Stimulated activated CD8-positive, alpha-beta memory T cell treated with anti-CD3 and anti-CD28 coated beads, Interleukin-12 subunit alpha, Interleukin-12 subunit beta, amount 100 ng/mL, for 1 hour (primary cell): ENCODE results near the gene PEAK1.
"Not testable (repeated sequence)": the region's sequence is repeated elsewhere in the genome, so short reads cannot be mapped to it uniquely, and the experiment has no call there.

Experiments used
- DNase-seq: peaks from one replicate; pipeline ENCODE4 v3.0.0-alpha.2; 2020; ENCODE audit warnings: low read depth

PEAK1 gene

DNA sequence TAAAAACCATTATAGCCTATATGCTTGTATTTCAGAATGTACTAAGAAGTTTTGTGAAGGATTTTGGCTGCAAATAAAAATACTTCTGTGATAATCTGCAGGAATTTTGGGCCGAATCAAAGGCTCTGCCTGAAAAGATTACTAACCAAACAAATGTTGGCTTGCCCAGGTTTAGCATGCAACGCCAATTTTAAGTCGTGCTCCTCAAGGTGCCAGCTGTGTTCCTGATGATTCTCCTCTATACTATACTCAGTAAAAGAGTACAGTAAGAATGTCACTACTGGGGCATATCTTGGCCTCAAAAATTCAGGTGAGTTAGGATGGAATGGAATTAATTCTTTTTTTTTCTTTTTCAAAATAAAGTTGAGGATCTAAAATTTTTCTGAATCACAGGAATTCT, 198.2 kb downstream of the PEAK1 start:
- no peak for DNase-seq

DNA sequence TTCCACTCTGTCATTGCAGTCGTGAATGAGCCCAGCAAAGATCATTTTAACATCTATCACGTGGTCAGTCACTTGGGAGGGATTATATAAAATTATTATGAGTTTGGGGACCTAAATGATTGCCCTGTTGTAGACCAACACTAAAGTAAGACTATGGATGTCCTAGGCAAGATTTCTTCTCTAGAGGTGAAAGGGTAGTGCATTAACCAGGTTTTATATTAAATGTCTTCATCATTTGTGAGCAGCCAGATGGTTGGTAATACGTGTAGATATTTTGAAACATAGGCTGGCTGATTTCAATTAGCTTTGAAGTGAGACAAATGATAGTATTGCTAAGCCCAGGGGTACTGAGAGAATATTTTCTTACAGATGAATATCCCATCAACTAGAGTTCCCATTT, 198.7 kb downstream of the PEAK1 start:
- DNase-seq: no peak

DNA sequence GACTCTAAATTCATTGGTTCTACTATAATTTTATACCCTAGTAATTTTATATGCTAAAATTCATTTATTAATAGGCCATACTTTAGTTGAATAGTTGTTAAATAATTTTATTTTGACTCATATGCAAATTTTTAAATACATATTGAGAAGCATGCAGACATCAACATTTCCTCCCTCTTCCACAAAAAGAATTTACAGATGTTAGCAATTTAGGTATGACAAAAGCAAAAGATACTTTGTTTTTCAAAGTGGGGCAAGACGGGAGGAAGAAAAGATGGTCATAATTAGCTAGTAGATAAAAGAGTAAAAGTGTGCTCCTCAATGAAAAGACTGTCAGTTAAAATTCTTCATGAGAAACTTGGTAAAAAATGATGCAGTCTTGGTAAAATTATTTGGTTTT, 200.1 kb downstream of the PEAK1 start:
- no peak for DNase-seq

DNA sequence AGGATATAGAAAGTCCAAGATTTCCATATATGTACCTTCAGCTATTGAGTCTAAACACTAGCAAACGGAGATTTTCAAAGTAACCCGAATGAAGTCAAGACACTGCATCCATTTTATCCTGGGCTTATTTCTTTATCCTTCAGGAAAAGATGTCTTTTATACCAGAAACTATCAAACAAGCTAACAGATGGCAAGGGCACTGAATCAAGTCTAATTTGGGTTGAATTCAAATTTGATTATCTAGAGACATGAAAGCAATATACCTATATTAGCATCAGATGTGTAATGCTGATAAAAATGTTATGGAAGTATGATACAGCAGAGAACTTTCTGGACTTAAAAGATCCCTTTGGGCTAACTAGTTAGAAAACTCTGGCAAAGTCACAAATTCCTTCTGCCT, 210.7 kb downstream of the PEAK1 start:
- DNase-seq: no peak

DNA sequence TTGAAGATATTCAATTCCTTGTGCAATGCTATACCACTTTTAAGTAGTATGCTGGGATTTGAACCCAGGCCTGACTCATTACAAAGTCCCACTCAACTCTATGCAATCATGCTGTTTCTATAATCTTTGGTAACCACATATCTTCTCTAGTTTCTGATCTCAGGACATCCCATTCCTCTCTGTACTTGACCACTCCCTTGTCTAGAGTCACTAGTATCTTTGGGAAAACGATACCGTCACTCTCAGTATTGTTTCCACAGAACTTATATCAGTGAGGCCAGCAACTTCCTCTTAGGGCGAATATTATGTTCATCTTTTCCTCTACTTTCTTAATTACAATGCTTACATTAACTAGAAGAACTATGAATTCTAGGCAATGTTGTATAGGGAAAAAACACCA, 211.7 kb downstream of the PEAK1 start:
- DNase-seq: no peak

DNA sequence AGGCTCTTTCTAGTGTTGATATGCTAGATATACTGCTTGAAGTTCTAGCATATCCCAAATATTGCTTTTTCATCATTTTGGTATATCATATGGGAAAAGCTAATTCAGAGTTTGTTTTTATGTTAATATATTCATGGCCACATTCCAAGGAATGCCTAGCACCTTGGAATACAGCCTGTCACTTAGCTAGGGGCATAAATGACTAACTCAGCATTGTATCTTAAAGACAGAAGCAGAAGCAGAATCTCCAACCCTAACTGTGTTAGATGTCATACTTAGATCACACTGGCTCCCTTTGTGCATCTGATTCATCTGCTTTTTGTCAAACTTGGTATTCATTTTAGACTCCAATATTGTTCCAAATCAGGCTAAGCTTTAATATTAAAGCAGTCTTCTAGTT, 218.2 kb downstream of the PEAK1 start:
- no peak for DNase-seq

DNA sequence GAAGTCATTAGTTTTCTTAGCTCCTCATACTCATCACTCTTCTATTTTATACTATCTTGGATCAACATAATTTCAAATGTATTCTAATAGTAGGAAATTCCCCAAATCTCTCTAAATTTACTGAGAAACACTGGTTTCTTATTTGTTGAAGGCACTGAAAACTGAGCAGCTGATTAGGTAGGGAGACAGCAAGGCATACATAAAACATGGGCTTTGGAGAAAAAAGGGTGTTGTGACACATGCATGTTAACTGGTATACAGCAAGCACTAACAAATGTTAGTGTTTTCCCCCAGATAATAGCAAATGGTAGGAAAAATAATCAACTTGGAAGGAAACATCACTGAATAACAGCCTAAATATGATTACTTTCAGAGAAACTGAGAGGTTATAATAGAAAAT, 223.5 kb downstream of the PEAK1 start:
- DNase-seq: no peak

DNA sequence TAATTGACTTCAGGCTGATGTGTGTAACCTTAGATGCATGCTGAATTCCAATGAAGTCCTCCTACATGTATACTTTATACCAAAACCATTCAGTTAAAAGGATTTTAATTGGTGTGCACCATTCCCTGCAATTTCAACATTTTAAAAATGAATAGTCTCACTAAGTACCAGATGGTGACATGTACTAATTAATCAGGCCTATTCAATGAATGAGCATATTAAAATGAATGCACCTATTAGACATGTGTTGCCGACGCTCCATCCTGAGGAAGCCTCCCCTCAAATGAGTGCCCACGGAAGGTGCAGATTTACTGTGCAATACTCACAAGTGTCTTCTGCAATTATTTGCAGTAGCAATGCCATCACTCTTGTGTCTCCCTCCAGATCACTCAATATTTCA, 224.3 kb downstream of the PEAK1 start:
- no peak for DNase-seq

DNA sequence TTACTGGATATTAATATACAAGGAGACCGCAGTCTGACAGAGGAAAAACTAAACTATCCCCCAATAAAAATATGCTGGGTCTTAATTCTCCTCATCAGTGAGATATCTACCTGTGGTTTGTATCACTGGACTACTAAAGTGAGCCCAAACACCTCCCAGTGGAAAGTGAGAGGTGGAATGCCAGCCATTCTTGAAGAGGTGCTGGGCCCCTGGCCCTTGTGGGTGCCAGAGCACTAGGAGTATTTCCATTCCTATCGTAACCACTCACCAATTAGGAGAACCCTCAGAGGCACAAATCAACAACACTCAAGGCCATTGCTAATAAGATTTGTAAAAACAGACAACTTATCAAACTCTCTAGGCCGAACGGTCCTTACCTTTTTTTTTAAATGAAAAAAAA, 227.5 kb downstream of the PEAK1 start:
- no peak for DNase-seq

DNA sequence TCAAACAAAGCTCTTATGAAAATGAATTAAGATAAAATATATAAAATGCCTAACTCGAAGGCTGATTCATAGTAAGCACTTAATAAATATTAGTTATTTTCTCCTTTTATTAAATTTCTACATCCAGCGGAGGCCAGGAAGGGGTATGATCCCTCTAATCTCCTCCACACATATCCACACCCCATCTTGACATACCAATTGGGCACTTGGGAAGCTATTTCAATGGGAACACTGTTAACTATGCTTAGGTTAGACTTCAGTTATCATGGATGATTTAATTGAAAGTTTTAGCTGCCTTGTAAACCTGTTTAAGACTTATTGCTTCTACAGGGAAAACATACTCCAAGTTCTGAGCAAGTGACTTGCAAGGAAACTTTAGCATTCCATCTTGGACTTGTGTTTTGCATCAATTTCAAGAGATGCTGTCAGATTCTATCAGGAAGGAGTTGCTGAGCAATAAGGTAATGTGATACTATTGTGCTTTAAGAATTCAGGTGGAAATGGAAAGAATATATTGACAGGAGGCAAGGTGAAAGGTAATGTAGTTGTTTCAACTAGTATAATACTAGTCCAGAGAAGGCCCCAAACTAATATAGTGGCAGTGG, 228.6 kb downstream of the PEAK1 start:
- no peak for DNase-seq

DNA sequence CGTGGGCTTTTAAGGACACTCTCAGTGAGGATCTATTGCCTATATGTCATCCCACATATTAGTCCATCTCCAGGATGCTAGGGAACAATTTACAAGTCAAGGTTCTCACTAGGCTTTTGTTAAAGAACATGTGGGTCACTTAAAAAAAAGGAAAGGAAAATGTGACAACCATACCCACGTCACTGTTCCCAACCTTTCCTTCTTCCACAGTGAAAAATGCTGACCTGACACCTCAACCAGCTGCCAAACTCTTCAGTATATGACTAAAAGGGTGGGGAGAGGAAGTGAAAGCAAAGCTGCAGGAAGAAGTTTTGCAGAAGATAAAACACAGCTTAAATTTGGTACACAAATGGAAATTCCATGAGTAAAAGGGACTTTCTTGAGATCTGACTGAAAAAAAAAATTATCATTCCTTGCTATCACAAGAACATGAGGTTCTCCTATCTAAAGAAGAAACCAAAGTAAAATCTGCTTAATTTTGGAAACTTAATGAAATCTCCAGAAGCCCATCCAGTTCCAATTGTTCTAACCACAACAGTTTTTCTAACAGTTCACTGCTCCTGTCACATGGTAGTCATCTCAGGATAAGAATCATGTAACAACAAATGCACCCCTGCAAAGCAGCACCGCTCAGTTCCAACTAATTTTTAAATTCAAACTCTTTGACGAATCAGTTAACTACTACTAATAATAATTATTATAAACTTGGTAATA, 232.0 kb downstream of the PEAK1 start:
- DNase-seq: no peak

DNA sequence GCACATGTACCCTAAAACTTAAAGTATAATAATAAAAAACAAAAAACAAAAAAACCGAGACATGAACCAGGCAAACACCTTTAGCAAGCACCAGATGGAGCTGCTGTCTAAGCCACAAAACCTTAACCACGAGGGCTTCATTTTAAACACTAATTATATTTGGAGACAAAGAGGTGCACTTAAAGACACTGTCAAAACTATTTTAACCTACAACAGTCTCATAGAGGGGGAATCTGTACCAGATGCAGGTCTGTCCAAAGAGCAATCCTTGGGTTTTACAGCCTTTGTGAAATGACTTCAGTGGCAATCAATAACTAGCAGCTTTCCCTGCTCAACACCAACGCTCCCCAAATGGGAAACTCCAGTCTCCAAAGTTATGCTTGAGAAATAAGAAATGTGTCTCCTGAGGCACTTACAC, 233.3 kb downstream of the PEAK1 start:
- DNase-seq: no peak

DNA sequence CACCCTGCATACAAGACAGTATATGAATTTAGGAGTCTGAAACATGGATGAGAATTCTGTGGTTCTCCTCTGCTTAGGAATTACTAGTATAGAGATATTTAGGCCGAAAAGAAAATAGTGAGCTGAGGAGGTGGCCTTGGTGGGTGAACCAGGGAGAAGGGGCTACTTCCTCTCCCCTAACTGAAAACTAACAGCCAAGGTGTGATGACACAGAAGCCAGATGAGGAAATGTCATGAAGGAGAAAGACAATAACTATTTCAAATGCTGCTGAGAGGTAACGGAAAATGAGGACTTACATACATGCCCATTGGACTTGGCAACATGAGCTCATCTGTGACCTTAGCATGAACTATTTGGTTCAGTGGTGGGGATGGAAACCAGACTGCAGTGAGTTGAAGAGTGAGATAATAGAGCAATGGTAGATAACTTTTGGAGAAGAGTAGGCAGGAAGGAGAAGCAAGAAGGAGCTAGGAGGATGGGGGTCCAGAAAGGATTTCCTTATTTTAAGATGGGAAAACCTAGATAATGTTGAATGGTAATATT, 234.6 kb downstream of the PEAK1 start:
- DNase-seq: no peak

DNA sequence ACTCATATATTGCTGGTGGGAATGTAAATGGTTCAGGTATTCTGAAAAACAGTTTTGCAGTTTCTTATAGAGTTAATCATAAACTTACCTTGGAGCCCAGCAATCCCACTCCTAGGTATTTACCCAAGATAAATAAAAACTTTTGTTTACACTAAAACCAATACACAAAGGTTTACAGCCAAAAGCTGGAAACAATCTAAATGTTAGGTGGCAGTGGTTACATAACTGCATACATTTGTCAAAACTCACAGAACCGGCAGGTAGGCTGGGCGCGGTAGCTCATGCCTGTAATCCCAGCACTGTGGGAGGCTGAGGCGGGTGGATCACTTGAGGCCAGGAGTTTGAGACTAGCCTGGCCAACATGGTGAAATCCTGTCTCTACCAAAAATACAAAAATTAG, 235.6 kb downstream of the PEAK1 start:
- DNase-seq: not testable (repeated sequence)

DNA sequence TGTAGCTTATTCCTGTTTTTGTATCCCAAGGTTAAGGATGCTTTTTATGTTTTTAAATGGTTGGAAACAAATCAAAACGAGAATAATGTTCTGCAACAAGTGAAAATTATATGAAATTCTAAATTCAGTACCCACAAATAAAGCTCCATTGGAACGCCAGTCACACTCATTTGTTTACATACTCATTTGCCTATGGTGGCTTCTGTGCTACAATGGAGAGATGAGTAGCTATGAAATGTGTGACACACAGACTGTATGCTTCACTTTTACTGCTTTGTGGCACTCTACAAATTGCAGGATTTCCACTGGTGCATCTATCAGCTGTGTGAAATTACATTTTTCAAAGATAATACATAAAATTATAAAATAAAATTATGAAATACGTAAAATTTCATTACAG, 236.8 kb downstream of the PEAK1 start:
- no peak for DNase-seq

DNA sequence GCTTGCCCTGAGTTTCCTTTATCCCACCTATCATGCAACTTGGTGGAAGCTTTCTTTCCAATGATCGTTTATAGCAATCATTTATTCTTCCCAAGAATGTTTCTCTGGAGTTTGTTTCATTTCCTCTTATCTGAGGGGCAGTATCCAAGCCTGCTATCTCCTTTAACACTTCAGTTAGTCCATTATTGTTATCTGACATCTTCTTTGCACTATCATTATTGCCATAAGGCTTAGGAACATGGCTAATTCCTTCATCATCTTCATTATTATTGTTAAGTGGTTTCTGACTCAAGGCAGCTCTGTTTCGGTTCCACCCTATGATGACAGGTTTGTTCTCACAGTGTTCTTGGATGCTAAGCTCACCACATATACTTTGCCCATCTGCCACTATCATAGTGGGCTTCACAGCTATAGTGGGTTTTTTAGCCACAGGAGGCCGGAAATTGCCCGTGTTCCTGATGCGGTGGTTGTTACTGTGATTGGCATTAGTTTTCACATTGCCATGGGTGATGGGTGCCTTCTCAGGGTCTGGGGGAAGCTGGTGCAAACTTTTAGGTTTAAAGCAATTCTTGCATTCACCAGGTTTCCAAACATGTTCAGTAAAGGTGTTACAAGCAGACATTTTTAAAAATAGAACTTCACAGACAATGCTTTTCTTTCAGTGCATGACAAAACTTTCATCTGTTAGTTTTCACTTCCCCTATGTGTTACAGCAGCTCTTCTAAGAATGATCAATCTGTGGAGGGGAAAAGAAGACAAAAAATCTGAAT, 238.4 kb downstream of the PEAK1 start:
- DNase-seq: no peak

DNA sequence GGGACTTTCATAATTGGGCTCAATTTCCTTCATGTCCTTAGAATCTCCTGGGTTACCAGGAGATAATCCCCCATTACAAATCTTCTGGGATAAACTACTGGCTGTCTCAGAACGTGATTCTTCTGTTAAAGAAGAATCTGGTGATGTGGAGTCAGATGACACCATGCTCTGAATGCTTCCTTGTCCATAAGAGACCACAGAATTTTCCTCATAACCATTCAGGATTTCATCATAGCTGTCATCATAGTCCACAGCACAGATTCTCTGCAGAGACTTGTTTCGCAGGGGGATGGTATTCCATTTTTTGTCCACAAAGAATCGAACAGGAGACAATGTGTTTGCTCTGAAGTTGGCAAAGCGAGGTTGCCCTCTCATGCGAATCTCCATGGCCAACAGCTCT, 239.1 kb downstream of the PEAK1 start:
- DNase-seq: no peak

DNA sequence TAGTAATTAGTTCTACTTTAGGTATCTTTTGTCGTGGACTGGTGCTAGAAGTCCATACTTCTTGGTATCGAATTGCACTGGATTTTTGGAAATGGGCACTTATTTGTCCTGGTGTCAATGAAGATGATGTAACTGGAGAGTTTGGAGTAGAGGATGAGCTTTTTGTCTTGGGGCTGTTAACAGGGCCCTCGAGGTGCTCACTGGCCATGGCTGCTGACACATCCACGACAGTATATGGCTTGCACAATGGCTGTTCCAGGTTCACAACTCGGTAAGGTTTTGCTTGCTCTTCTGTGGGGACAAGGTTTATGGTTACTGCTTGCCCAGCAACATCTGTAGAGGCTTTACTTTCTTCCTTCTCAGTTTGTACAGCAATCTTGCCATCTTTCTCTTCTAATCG, 239.6 kb downstream of the PEAK1 start:
- no peak for DNase-seq

DNA sequence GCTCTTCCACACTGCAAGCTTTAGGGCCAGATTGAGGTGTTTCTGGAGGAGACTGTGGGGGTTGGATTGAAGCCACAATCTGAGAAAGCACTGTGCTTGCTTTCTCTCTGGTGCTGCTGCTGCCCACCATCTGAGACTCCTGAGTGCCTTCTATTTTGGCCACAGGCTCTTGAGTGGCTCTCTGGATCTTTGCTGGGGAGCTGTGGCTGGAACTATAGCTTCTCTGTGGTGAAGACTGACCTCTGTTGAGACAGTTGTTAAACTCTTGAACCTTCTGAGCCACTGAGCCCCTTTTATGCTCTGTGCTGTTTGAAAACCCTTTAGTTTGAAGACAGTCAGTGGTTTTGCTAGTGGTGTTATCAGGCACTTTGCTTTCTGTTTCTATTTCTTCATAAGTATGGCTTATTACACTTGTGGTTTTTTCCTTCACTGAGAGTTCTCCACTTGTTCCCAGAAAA, 240.3 kb downstream of the PEAK1 start:
- no peak for DNase-seq

DNA sequence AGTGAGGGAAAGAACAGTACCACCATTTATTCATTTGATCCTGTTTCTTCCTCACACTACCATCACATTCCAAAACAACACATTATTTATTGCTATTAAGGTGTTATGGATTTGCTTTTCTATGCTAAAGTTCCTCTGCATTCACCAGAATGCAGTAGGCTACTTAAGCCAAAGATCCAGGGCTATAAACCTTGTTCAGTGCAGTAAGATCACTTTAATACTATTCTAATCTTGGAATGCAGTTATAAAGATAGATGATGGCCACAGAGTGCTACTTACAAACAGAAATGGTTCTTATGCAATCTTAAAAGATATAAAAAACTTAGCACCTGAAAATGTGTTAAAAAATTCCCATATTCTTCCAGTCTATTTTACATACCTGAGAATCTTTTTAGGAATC, 241.5 kb downstream of the PEAK1 start:
- no peak for DNase-seq

DNA sequence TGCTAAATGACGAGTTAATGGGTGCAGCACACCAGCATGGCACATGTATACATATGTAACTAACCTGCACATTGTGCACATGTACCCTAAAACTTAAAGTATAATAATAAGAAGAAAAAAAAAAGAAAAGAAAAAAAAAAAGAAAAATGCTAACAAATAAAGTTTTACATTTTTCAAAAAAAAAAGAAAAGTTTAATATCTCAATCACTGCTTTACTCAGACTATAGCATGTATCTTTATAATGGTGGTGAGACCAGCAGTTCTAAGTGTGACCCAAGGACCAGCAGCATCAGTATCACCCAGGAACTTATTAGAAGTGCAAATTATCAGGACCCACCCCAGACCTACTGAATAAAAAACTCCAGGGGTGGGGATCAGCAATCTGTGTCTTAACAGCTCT, 243.8 kb downstream of the PEAK1 start:
- DNase-seq: not testable (repeated sequence)

DNA sequence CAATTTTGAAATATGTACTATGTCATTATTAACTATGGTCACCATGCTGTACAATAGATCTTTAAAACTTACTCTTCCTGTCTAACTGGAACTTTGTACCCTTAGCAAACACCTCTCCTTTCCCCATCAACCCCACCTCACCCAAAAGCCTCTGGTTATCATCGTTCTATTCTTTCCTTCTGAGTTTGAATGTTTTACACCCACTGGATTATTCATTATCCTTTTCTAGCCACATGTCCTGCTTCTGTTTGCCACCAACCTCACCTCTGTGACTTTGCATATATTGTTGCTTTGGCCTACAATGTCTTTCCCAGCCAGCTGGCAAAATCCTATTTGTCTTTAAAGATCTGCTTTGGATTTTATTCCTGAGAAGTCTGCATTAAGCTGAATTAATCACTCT, 246.4 kb downstream of the PEAK1 start:
- no peak for DNase-seq
